AG04449 (cell line): ENCODE data around the gene ZBTB42.

Experiments used
- CTCF ChIA-PET: fragments of 350-600 bp; formaldehyde crosslinking; extraction: SDS; loops from one replicate; lab custom pipeline; 2021; ENCODE audit warnings: antibody characterized with exemption; lab: Yijun Ruan, JAX
- POLR2A ChIA-PET: fragments of 400-600, 350-600 bp; formaldehyde crosslinking; extraction: SDS; loops from one replicate; lab custom pipeline; 2020; ENCODE audit warnings: antibody characterized with exemption, inconsistent platforms; lab: Yijun Ruan, JAX
- DNase-seq: peaks from one replicate; pipeline ENCODE4 v3.0.0-alpha.2; 2010; ENCODE audit warnings: low read depth, low spot score
- H3K4me3 ChIP-seq: 2 replicates; pipeline ENCODE4 v1.5.1; 2011; ENCODE audit warnings: low read depth, mild to moderate bottlenecking, control low read depth, low read length
- CTCF ChIP-seq: IDR thresholded peaks from one replicate; pipeline ENCODE4 v1.5.1; 2011; ENCODE audit warnings: mild to moderate bottlenecking, moderate library complexity, low read length, control low read depth, inconsistent platforms; ENCODE audit not compliant: insufficient read depth; ENCODE audit errors: missing control alignments

Gene ZBTB42

GRCh38 chr14:104800771-104801519, at the start of gene ZBTB42:
Gene ZBTB42, plus strand, starts transcription at chr14:104801101. Its CDS starts 97 bp downstream, at chr14:104801198.
- DNase-seq, result no peak
- CTCF ChIA-PET, result interaction anchor here (0.7 to 5.0 kb wide), 7 partner anchors 10 to 32 kb away, joined by 4 to 18 read pairs (median 5); no protein-coding TSS in a partner anchor
- POLR2A ChIA-PET, result interaction anchor here (0.7 kb wide), 1 partner anchor 9 kb away, joined by 4 read pairs; no protein-coding TSS in a partner anchor
- peak within 1 kb of the TSS; percentile 64 for H3K4me3 ChIP-seq
- TF ChIP-seq CTCF, result no peak

GRCh38 chr14:104751539-104752422, 49.1 kb upstream of the ZBTB42 start:
- DNase-seq, result no peak
- CTCF ChIA-PET, result interaction anchor here (1.0 to 4.3 kb wide), 6 partner anchors 13 to 74 kb away, joined by 3 to 44 read pairs (median 5); no protein-coding TSS in a partner anchor
- POLR2A ChIA-PET, result no interaction called here
- no peak for TF ChIP-seq CTCF
- peak overlapping the region; percentile 60 for H3K4me3 ChIP-seq

DNA sequence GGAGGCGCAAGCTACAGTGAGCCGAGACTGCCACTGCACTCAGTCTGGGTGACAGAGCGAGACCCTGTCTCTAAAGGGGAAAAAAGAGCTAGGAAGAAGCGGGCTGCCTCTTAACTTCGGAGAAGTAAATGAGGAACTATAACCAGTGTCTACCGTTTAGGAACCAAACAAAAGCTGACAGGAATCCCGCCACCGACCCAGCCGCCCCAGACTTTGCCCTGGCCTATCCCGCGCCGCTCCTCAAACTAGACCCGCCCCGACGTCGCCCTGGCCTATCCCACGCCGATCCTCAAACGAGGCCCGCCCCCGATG, 48.5 kb upstream of the ZBTB42 start:
- TF ChIP-seq CTCF, result no peak
- DNase-seq, result no peak
- CTCF ChIA-PET, result interaction anchor here (0.8 to 4.3 kb wide), 8 partner anchors 12 to 290 kb away, joined by 3 to 44 read pairs (median 3); no protein-coding TSS in a partner anchor
- POLR2A ChIA-PET, result interaction anchor here (1.1 to 1.6 kb wide), 2 partner anchors 8 to 19 kb away, joined by 3 to 5 read pairs; no protein-coding TSS in a partner anchor
- peak overlapping the region; percentile 60 for H3K4me3 ChIP-seq

DNA sequence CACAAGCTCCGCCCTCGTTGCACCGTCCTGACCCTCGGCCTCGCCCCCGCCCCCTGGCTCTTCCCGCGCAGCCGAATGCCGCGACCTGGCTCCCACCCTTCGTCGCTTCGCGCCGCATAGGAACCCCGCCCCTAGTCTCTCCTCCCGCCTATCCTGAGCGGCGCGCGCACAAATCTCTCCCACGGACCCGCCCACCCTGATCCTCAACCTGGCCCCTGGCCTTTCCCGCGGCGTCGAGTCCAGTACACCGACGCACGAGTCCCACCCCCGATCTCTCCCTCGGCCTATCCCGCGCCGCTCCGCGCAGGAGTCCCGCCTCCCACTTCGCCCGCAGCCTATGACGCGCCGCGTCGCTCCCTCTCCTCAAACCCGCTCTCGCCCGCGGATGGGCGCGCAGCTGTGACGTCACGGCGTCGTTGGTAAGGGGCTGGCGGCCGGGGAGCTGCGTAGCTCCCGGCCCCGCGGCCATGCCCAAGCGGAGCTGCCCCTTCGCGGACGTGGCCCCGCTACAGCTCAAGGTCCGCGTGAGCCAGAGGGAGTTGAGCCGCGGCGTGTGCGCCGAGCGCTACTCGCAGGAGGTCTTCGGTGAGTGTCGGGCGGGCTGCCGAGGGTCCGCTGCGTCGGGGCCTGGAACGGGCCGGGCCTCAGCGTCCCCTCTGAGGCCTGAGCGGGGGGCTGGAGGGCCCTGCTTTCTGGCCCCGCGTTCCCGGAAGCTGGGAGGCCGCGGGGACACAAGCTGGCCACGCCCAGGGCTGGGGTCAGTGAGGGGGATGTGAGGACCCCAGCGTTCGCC, 48.0 kb upstream of the ZBTB42 start, which contains the start of gene SIVA1:
Gene SIVA1, plus strand, starts transcription at position 413 of the 793 bp plus-strand sequence. Its CDS starts 55 bp downstream, at position 468.
- H3K4me3 ChIP-seq, result peak within 1 kb of the TSS; percentile 98
- DNase-seq, result peak; percentile 85
- no peak for TF ChIP-seq CTCF
- ChIA-PET CTCF (interaction anchor here (0.8 to 4.3 kb wide), 9 partner anchors 12 to 289 kb away, joined by 3 to 44 read pairs (median 3); no protein-coding TSS in a partner anchor), POLR2A (interaction anchor here (1.1 to 1.6 kb wide), 2 partner anchors 8 to 18 kb away, joined by 3 to 5 read pairs; no protein-coding TSS in a partner anchor)

DNA sequence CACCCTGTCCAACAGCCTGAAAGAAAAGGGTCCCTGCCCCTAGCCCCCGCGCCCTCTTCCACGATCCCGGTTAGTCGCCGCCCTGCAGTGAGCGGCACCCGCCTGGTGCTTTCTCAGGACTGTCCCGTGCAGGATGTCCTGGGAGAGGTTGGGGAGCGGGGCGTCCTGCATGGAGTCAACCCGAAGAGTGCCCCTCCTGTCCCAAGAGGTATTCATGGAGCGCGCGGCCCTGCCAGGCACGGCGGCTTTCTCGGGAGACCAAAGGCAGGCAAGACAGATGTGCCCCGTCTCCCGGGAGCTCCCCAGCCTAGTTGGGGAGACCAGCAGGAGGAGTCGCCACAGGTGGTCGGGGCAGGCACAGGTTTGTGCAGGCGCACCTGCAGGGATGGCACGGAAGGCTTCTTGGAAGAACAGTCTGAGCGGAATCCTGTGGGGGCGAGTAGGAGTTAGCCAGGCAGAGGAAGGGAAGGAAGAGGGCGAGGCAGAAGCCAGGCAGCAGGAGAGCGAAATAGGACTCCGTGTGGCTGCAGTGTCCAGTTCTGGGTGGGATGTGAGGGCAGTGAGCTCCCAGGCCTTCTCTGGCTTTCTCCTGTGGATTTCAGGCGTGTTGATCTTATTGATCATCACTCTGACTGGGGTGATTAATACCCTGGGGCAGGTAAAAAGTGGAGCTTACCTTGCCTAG, 47.2 kb upstream of the ZBTB42 start:
- DNase-seq, result no peak
- ChIA-PET POLR2A (interaction anchor here (1.0 to 1.6 kb wide), 3 partner anchors 7 to 17 kb away, joined by 3 to 5 read pairs (median 3); no protein-coding TSS in a partner anchor), CTCF (interaction anchor here (0.7 to 4.3 kb wide), 4 partner anchors 11 to 67 kb away, joined by 3 to 44 read pairs (median 20); no protein-coding TSS in a partner anchor)
- H3K4me3 ChIP-seq, result peak overlapping the region; percentile 98
- no peak for TF ChIP-seq CTCF
